GM21423 (cell line): ENCODE measurements around the gene ATAD2B.
A peak's percentile ranks its signal among the peaks of the same experiment; 100 is the strongest.
"Not testable (repeated sequence)": the region's sequence is repeated elsewhere in the genome, so short reads cannot be mapped to it uniquely, and the experiment has no call there.

Experiments used
- ATAC-seq: cut with Tn5 transposase; IDR thresholded peaks from one replicate; pipeline ENCODE4 v1.9.1; 2021; ENCODE audit warnings: mild to moderate bottlenecking, moderate library complexity; ENCODE audit not compliant: unreplicated experiment

Gene ATAD2B

DNA sequence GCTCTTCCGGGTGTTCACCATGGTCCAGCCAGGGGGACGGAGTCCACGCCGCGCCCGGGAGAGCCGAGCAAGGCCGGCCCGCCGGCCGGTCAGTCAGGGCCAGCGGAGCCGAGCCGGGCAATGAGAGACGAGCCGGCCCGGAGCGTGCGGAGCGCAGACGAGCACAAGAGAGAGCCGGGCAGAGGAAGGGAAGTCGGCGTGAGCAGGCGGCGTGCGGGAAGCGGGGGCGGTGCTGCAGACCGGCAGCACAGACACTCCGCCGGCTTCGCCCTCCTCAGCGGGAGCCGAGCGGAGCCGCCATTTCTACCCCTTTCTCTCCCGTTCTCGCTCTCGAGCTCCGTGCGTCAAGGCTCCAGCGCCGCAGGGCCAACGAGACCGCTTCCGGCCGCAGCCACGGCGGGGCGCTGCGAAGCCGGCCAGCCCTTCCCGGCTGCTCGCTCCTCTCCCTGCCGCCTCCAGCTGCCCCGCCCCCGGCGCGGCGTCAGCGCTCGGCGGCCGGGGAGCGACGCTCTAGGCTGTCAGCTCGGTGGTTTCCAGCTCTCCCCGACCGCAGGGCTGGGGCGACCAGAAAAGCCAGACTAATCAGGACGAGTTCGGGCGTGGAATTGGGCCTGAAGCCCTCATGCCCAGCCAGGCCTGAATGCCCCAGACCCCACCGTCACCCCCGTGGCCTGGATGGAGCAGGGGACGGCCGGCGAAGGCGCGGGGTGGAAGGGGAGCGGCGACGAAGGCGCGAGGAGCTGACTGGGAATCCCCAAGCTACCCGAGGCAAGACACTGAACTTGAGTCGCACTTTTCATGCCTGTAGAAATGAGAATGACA is at the start of gene ATAD2B:
Gene ATAD2B (minus strand): TSS at position 374 of the 822 bp plus-strand sequence. CDS start 353 bp downstream, at position 21.
- peak; percentile 80 for ATAC-seq

GRCh38 chr2:23967846-23968245 is 40.9 kb upstream of the ATAD2B start:
- ATAC-seq, result no peak

DNA sequence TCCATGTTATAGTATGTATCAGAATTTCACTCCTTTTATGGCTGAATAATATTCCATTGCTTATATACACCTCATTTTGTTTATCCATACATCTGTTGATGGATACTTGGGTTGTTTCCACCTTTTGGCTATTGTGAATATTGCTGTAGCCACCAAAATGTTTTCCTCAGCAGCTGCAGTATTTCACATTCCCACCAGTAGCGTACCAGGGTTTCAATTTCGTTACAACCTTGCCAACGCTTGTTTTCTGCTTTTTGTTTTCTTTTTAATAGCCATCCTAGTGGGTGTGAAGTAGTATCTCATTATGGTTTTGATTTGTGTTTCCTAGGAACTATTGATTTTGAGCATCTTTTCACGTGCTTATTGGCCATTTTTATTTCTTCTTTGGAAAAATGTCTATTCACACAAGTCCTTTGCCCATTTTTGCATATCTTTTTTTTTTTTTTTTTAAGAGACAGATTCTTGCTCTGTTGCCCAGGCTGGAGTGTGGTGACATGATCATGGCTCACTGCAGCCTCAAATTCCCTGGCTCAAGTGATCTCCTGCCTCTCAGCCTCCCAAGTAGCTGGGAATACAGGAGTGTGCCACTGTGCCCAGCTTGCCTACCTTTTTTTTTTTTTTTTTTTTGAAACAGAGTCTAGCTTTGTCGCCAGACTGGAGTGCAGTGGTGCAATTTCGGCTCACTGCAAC is 27.5 kb upstream of the ATAD2B start:
- no peak for ATAC-seq

DNA sequence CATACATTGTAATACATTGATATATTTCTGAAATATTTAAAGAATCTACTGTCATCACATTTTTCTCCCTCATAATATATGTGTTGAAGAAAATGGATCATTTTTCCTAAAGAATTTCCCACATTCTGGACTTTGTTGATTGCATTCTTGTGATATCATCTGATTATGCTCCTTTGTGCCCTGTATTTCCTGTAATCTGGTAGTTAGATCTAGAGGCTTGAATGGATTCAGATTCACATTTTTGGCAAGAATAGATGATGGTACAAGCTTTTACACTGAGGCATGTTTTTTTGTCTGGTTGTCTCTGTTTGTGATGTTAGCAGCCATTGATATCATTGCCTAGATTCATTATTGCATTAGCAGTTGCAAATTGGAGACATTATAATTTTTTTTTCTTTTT is 26.7 kb upstream of the ATAD2B start:
- no peak for ATAC-seq

DNA sequence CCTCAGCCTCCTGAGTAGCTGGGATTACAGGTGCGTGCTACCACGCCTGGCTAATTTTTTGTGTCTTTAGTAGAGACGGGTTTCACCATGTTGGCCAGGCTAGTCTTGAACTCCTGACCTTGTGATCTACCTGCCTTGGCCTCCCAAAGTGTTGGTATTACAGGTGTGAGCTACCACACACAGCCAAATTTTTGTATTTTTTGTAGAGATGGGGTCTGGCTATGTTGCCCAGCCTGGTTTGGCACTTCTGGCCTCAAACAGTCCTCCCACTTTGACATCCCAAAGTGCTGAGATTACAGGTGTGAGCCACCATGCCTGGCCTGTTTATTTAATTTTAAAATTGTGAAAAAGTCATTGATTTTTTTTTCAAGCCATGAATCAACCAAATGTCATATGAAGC is 25.6 kb upstream of the ATAD2B start:
- not testable (repeated sequence) for ATAC-seq

DNA sequence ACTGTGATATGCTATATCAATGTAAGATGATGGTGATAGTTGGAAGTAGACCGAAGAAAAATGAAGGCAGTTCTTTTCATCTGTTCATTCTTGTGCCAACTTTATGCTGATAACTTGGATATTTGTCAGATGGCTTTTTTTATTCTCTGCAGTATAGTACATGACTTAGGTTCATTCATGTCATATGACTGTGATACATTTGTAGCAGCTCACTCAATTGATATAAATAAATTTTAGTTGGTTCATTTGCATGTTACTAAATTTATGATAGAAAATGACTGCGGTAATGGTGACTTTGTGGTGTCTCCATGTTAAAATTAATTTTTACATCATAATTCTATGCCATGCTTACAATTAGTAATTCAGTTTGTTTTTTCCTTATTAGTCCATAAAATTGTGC is 20.4 kb upstream of the ATAD2B start:
- ATAC-seq, result no peak

DNA sequence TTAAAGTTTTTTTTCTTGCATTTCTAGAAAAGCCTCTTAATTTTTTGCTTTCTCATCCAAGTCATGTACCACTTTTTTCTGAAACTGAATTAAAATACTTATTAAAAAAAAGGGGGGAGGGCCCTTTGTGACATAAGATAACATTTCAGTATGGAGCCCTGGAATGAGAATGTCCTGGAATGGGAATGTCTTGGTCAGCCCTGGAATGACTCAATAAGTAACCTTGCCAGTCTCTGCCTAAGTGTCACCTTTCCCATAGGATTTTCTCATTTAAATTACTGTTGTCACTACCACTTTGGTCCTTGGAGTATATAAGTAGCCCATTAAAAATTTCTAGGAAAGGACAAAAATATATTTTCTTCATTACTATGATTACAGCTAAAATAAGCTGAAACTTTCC is 18.1 kb upstream of the ATAD2B start:
- no peak for ATAC-seq

DNA sequence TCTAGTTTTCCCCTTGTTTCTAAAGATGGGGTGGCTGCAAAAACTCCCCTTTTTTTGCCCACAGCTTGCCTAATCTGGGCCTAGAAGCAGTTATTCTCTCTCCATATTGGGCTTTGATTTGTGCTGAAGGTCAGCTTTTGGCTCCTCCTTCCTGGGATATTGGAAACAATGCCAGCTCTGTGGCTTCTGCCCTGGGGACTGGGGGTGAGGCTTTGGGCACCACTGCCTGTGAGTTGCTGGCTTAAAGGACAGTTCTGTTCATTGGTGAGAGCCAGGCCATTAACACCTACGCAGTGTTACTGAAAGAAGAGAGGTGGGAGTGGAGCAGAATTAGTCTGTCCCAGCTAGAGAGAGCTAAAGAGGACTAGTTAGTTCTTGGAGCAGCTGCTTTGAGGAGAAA is 17.6 kb upstream of the ATAD2B start:
- no peak for ATAC-seq

- no peak for ATAC-seq
Observed at GRCh38 chr2:23943666-23944065, 16.7 kb upstream of the ATAD2B start.

DNA sequence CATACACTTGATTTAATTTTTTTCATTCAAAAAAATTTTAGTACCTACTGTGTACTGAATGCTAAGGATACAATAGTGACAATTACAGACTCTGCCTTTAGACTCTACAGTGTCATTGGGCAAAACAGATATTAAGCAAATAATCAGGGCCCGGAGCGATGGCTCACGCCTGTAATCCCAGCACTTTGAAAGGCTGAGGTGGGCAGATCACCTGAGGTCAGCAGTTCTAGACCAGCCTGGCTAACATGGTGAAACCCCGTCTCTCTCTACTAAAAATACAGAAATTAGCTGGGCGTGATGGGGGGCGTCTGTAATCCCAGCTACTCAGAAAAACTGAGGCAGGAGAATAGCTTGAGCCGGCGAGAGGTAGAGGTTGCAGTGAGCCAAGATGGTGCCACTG is 14.7 kb upstream of the ATAD2B start:
- ATAC-seq, result no peak

- peak; percentile 53 for ATAC-seq
Observed at GRCh38 chr2:23940718-23941620, 14.0 kb upstream of the ATAD2B start.

- ATAC-seq, result peak; percentile 81
Observed at GRCh38 chr2:23939987-23940717, 13.2 kb upstream of the ATAD2B start, which contains the start of gene UBXN2A. Gene UBXN2A, plus strand, starts transcription at chr2:23940463. Its CDS starts 17,852 bp downstream, at chr2:23958315.

DNA sequence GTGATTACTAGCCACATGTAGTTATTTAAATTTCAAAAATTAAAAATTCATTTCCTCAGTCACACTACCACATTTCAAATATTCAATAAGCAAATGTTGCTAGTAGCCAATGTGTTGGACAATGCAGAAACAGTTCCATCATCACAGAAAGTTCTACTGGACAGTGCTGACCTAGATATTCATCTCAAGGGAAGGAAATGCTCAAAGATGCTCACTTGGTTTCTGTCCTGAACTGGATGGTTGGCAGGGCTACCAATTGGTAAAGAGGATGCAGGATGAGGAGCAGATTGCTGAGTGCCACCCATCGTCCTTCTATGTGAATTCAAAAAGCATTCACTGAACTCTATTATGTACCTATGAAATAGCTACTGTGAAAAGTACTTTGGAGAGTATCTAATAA is 7.3 kb upstream of the ATAD2B start:
- no peak for ATAC-seq

DNA sequence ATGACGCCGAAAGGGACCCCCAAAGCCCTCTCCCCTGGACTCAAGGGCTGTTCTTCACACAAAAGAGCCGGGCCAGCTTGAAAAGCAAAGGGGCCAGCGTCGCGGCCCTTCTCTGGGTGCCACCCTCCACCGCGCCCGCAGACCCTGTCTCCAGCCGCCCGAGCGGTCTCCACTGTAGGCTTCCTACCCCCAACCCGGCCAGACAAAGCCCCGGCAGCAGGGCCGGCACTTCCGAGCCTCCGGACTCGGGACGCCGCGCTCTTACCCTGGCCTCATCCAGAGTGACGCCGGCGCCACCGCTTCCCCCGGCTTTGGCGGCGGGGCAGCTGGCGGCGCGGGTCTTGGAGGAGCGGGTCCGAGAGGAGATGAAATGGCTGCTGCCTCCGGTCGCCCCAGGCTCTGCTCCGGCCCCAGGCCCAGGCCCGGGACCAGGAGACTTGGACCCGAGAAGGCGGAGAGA is 603 bp downstream of the ATAD2B start:
- ATAC-seq, result peak; percentile 17

- ATAC-seq, result peak; percentile 56
Observed at GRCh38 chr2:23925702-23926289, 1.1 kb downstream of the ATAD2B start.

DNA sequence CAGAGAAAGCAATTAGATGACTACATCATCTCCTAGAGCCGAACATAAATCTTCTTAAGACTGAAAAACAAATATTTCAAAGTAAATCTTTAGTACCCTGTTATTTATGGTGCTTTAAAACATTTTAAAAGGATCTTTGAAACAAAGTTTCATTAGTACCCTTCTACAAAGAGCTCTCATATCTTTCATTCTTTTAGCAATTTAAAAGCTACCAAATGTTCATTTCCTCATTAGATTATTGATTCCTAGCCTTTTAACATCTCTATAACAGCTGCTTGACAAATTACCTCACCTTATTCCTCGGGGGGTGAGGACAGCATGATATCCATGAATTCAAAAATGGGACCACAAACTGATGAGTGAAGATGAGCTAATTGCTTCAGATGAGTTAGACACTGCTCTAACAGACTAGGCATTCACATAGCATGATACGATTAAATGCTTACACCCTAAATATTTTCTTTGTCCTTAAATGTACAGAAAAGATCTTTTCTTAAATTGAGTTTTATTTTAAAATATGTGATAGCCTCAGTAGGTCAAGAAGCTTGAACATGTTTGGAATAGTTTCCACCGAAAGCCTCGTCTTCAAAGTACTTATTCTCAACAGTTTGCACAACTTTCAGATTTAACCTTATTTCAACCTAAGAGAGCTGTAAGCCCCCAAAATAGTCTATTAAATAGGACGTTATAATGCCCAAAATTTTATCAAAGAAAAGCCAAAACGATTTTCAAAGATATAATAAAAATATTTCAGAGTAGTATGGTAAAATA is 2.1 kb downstream of the ATAD2B start:
- ATAC-seq, result no peak

DNA sequence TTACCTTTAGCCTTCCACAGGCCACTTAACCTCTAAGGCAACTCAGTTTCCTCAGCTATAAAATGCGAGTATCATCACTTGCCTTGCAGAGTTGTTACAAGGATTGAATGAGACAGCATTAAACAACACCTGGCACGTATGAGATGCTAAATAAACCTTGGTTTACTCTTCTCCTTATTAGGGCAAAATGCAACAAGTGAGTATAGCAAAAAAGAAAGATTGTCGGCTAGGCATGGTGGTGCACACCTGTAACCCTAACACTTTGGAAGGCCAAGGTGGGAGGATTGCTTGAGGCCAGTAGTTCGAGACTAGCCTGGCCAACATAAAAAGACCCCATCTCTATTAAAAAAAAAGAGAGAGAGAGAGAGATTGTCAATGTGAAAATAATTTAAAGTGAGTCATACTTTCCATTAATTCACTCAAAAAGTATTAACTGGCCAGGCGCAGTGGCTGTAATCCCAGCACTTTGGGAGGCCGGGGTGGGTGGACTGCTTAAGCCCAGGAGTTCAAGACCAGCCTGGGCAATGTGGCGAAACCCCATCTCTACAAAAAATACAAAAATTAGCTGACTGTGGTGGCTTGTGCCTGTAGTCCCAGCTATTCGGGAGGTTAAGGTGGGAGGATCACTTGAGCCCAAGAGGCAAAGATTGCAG is 8.0 kb downstream of the ATAD2B start:
- ATAC-seq, result no peak

GRCh38 chr2:23916727-23917405 is 10.1 kb downstream of the ATAD2B start:
- peak; percentile 75 for ATAC-seq
